Ovary (tissue), 3 donors: Measurements from ENCODE around the gene LOXL1.

ENCODE experiments used
- POLR2A ChIP-seq: fragments of 450-650 bp; IDR thresholded peaks from one replicate; pipeline ENCODE4 v1.6.1; 2017; ENCODE audit warnings: antibody characterized with exemption, mild to moderate bottlenecking, moderate library complexity
- TF ChIP-seq, protein P1 (sequence below), 3 donors: fragments of 450-650 bp in 2 of 3; fragments of 200-600 bp in 1 of 3; IDR thresholded peaks; one replicate each; pipeline versions ENCODE4 v1.5.1 to v1.8.0; 2016 to 2022; ENCODE audit warnings: antibody characterized with exemption in 3 of 3, mild to moderate bottlenecking in 1 of 3
- donor health status: DM: no; HTN: no; CAD: no.

DNA sequence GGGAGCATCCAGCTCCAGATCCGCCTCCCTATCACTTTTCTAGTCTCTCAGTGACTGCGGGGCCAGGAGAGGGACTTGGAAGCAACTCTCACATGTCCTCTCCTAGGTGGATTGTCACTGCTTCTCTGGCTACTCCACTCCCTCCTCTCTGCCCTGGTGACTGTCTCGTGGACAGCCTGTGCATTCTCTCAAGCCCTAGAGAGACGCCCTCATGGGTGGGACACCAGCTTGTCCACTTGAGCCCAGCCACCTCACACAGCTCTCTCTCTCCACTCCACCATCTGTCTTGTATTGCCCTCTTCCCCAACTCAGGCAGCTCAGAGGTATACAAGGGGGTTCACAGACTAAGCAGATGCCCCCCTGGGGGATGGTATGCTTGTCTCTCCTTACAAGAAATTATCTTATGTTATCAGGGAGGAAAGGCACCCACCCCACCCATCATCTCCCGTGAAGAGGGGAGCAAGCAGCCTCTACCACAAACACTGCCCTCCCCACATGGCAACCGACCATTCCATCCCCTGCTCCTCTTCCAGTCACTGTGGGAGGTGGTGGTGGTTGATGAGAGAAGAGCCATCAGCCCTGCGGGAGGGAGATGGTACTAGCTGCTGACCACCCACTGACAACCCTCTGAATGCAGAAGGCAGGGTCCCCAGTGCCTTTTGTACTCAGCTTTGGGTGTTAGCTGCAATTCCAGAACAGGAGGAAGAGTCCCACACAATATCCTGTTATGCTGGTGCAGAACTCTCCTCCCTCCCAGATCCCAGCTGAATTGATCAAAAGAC is 15.5 kb upstream of the LOXL1 start:
- no peak for TF ChIP-seq POLR2A
- TF ChIP-seq, protein P1, sequence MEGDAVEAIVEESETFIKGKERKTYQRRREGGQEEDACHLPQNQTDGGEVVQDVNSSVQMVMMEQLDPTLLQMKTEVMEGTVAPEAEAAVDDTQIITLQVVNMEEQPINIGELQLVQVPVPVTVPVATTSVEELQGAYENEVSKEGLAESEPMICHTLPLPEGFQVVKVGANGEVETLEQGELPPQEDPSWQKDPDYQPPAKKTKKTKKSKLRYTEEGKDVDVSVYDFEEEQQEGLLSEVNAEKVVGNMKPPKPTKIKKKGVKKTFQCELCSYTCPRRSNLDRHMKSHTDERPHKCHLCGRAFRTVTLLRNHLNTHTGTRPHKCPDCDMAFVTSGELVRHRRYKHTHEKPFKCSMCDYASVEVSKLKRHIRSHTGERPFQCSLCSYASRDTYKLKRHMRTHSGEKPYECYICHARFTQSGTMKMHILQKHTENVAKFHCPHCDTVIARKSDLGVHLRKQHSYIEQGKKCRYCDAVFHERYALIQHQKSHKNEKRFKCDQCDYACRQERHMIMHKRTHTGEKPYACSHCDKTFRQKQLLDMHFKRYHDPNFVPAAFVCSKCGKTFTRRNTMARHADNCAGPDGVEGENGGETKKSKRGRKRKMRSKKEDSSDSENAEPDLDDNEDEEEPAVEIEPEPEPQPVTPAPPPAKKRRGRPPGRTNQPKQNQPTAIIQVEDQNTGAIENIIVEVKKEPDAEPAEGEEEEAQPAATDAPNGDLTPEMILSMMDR (IDR thresholded peaks at IDR 0.05), result no peak
